HUDEP-2 (cell line): ENCODE results near the gene COL25A1.

Experiments used
- DNase-seq, 76 experiments: peaks; one replicate each; lab custom pipeline; 2025; ENCODE audit not compliant: unreplicated experiment in 76 of 76; lab: John Stamatoyannopoulos, UW

COL25A1 gene

GRCh38 chr4:109294468-109295020 lies 7.9 kb downstream of the COL25A1 start:
- DNase-seq, result no peak

- DNase-seq, result peak in 13 of 76 experiments; percentile 1 to 39 (median 7)
These were observed 8.5 kb downstream of the COL25A1 start for GRCh38 chr4:109294006-109294405.

DNA sequence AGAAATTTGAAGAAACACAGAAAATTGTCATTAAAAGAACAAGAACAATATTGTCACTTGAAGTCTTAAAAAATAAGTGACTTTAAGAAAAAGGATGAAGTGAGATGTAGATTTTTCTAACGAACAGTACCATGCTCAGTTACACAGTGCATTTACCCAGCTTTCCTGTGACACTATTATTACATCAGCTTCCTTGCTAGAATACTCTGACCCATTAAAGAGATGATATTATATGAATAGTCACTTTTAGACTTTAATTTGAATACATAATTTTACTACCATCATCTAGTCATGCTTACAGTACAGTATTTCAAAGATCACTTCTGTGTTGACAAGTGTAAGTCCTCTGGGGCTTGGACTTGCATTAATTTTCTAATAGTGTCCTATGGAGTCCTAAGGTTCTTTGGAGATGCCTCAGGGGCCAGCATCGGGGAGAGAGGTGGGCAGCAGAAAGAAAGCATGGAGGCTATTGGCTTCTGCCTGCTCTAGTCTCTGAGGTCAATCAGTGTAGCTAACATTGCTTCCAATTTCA lies 10.7 kb downstream of the COL25A1 start:
- no peak for DNase-seq

DNA sequence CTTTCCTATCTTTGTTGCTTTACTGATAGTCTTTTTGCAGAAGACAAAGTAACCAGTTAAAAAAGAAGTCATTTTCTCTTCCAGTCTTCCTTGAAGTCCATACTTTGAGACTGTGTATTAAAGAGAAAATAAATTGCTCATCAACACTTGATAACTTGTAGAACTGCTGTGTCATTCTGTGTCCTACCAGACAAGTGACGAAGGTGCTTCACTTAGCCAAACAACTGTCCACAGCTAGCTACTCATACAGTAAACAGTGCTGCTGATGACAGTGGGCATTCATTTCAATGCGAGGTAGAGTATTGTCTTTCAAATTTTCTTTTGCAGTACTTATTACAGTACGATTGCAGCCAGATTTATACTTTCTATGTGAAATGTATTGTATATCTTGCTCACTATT lies 11.5 kb downstream of the COL25A1 start:
- no peak for DNase-seq

DNA sequence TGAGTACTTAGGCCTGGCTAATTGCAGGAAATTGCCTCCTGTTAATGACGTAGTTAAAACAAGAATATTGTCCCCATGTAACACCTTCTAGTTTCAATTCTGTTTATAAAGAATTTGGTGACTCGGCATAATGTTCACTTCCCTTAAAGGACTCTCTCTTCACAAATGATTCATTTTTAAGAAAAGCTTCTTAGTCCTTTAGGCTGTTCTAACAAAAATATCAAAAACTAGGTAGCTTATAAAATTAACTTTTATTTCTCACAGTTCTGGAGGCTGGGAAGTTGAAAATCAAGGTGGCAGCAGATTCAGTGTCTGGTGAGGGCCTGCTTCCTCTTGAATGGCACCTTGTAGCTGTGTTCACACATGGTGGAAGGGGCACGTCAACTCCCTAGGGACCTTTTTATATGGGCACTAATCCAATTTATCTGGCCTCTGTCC lies 23.8 kb downstream of the COL25A1 start:
- DNase-seq, result no peak

GRCh38 chr4:109276482-109277095 lies 25.9 kb downstream of the COL25A1 start:
- DNase-seq, result no peak

GRCh38 chr4:109275066-109275745 lies 27.3 kb downstream of the COL25A1 start:
- no peak for DNase-seq

DNA sequence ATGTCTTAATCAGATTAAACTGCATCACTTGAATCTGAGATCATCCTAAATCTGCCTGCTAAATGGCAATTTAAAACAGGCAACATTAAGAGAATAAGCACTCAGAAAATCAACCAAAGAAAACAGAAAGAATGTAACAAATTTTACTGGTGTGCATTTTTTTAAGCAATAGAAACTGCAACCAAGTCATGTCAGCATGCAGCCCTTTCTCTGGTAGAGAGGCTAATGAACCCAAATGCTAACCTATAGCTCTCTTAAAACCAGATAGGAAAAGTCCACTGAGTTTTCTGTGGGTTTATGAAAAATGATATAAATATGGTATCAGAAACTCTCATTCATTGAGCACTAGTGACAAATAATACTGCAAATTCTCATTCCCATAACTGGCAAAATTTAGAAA lies 35.6 kb downstream of the COL25A1 start:
- DNase-seq, result no peak

DNA sequence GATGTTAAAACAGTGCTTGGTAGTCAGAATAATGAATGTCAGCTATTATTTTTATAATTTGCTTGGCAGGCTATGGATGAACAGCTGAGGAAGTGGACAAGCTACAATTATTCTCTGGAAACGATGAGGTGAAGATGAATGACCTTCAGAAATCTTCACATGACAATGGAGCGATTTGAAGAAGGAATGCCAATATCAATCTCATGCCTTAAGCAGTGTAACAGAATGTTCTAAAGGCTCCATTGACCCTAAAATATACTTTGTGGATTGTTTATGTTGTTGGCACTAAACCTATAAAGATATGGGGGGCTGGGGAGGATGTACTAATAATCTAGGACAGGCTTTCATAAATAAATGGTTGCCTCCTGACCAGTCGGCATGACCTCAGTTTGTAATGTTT lies 36.2 kb downstream of the COL25A1 start:
- no peak for DNase-seq

GRCh38 chr4:109263721-109264120 lies 38.7 kb downstream of the COL25A1 start:
- no peak for DNase-seq

DNA sequence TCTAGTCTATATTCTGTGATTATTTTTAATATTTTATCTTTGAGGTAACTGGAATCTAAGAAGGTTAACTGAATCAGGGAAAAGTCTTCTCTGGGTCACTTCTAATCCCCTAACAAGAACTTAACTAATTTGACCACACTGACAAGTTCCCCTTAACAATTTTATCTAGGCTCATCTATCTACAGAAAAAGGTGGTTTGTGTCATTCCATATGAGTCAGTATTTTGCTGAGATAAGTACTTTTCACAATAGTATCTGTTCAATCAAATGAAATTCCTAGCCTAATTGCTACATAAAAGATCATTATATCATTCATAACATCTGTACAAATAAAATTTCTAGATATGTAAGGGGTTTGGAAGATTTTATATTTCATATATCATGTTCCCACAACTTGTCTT lies 45.6 kb downstream of the COL25A1 start:
- no peak for DNase-seq

DNA sequence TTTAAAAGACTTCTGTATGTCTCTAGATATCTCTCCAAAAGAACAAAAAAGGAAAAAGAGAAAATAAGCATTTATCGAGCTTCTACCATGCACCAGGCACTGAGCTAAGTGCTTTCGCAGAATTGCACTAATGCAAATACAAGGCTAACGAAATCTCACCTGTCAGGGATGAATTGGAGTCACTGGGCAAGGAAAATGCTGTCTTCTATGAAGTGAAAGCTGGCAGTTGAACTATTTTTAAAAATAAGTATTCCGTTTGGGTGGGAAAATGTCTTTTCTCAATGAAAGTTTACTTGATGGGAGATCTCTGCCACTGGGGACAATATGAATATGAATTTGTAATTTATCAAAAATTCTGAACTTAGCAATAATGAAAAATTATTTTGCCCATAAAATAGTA lies 47.6 kb downstream of the COL25A1 start:
- DNase-seq, result no peak

- no peak for DNase-seq
These were observed 51.1 kb downstream of the COL25A1 start for GRCh38 chr4:109251396-109251795.

DNA sequence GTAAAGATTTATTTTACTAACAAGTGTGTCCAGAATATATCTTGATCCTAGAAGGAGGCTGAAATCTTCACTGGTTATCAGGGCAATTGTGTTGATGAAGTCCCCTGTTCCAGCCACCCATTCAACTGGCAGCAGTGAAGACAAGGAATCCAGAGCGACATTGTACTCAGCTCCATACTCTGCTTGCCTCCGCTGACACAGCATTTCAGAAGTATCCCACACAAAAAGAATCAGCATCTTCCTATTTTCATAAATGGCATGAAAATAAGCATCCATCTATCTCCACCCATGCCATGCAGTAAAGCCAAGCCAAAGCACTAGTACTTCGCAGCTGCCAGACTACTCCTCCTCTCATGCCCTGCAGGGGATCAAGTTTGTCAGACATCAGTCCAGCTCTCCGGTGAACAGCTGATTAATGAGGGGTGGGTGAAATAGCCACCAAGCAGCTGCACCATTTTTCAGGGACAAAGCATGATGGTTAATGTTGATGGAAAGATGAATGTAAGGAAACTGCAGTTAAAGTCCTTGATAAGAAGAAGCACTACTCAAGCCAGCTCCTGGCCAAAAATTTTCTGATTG lies 54.0 kb downstream of the COL25A1 start:
- no peak for DNase-seq

DNA sequence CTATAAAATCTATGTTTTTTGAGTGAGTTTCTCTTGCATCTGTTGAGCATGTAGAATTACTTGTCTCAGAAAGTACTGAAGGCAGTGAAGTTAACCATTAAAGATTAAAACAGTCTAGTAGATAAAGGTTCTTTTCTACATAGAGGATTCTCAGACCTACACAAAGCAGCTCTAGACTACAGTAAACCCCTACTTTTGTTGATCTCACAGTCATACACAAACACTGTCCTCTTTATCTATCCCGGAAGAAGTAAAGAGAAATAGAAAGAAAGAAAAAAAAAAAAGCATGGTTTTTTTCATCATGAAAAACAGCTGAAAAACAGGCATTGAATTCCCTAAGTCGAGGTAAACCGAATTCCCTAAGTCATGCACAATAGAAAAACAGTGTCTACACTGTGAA lies 58.6 kb downstream of the COL25A1 start:
- no peak for DNase-seq

GRCh38 chr4:109238746-109239145 lies 63.7 kb downstream of the COL25A1 start:
- no peak for DNase-seq

DNA sequence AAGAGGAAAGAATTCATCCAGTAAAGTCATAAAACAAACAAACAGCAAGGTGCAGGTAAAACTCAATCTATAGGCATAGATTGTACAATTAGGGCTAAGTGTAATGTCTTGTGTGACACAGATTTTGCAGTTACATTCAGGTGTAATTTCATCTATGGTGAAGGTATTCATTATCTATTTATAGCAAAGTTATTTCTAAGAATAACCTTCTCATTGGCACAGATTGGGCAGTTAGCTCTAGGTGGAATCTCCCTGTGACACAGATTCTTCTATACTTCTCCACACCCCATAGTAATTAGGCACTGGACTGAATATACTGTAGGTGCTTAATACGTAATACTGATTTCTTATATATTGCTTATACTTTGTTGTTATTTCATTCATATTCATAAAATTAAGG lies 66.8 kb downstream of the COL25A1 start:
- no peak for DNase-seq

GRCh38 chr4:109234596-109234995 lies 67.9 kb downstream of the COL25A1 start:
- no peak for DNase-seq

- no peak for DNase-seq
These were observed 68.9 kb downstream of the COL25A1 start for GRCh38 chr4:109233570-109233969.

DNA sequence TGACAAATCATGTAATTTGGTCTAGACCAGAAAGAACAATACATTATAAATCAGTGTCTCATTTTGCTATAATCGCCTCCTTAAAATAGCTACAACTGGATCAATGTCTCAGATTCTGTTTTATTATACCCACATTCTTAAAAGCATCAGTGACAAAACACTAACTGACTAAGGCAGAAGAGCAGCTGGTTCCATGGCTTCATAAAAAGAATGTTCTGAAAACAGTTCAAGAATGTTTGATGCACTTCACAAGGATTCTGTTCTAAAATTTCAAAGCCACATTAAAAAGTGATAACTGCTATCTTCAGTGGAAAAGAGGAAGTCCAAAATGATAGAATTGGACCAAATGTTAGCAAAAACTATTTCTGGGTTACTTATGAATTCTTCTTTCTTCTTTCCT lies 69.8 kb downstream of the COL25A1 start:
- DNase-seq, result no peak

DNA sequence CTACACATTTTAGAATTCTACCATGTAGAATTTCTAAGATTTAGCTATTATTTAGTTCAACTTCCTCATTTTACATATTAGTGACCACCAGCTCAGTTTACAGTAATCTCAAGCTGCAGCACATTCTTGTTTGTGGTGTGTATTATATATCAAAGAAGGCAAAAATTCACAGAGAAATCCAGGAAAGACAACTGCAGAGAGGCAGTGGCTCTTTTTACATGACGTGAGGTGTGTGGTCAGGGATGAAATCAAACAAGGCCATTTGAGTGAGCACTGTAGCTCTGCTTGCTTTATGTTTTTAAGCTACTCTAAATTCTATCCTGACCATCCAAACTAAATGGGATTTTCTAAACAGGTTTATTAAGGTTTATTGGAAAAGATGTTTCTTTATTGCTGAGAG lies 71.1 kb downstream of the COL25A1 start:
- DNase-seq, result no peak

GRCh38 chr4:109229028-109229427 lies 73.4 kb downstream of the COL25A1 start:
- no peak for DNase-seq
